Sigmoid colon (tissue), 3 donors: ENCODE measurements around the gene MOGAT2.

Source experiments
- POLR2A ChIP-seq, 2 donors: fragments of 450-650 bp; IDR thresholded peaks; one replicate each; pipeline ENCODE4 v1.6.1; 2016; ENCODE audit warnings: antibody characterized with exemption in 2 of 2, mild to moderate bottlenecking in 2 of 2, moderate library complexity in 2 of 2
- TF ChIP-seq, protein P1 (sequence below), 4 experiments: fragments of 450-650 bp in 3 of 4; fragments of 200-600 bp in 1 of 4; IDR thresholded peaks; one replicate each; pipeline ENCODE4 v1.5.1; 2016 to 2019; ENCODE audit warnings: antibody characterized with exemption in 4 of 4, mild to moderate bottlenecking in 3 of 4, moderate library complexity in 2 of 4

DNA sequence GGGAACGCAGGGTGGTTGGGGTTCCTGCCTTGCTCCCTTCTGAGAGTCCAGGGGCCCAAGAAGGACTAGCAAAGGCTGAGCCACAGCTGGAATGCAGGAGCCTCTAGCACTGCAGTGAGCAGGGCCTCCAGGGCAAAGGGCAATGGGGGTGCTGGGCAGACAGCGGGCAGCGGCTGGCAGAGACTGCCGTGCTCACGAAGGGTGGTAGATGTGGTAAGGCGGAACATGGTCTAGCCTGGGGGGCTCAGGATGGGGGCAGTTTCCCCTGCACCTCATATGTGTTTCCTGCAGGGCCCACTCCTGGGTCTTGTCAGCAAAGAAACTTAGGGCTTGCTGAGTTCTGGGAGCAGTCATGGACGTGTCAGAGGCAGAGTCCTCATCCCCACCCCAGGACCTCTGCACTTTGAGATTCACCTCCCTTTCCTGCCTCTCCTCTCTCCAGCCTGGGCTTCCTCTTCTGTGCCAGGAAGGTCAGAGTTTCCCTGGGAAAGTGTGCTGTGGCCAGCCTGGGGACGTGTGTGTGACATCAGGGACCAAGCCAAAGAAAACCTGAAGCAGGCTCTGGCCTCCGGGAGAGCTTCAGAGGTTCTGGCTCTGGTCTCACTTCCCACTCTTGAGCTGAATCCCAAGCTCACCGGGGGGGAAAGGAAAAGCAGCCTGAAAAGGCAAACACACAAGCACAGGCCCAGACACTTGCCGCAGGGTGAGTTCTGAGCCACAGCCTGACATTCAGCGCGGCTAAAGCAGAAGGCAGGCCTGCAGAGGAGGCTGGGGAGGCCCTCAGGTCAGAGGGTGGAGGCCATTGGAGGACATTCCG is 4.4 kb downstream of the MOGAT2 start:
- TF ChIP-seq, protein P1, sequence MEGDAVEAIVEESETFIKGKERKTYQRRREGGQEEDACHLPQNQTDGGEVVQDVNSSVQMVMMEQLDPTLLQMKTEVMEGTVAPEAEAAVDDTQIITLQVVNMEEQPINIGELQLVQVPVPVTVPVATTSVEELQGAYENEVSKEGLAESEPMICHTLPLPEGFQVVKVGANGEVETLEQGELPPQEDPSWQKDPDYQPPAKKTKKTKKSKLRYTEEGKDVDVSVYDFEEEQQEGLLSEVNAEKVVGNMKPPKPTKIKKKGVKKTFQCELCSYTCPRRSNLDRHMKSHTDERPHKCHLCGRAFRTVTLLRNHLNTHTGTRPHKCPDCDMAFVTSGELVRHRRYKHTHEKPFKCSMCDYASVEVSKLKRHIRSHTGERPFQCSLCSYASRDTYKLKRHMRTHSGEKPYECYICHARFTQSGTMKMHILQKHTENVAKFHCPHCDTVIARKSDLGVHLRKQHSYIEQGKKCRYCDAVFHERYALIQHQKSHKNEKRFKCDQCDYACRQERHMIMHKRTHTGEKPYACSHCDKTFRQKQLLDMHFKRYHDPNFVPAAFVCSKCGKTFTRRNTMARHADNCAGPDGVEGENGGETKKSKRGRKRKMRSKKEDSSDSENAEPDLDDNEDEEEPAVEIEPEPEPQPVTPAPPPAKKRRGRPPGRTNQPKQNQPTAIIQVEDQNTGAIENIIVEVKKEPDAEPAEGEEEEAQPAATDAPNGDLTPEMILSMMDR (IDR thresholded peaks at IDR 0.05): no peak
- TF ChIP-seq POLR2A (IDR thresholded peaks at IDR 0.05): no peak
